Stimulated activated naive CD8-positive, alpha-beta T cell treated with anti-CD3 and anti-CD28 coated beads, Interleukin-15, amount 100 ng/mL, for 72 hours (primary cell): ENCODE measurements around the gene ATM.
"Not testable (repeated sequence)": the region's sequence is repeated elsewhere in the genome, so short reads cannot be mapped to it uniquely, and the experiment has no call there.

Experiments used
- ATAC-seq: fragments of 150-1000 bp; cut with Tn5 transposase; 2 replicates; pipeline ENCODE4 v1.10.0; 2021; ENCODE audit warnings: mild to moderate bottlenecking, moderate library complexity
- DNase-seq, 2 donors: peaks; one replicate each; pipeline ENCODE4 v3.0.0; 2021 to 2022
- H3K27ac Mint-ChIP-seq, 2 donors: one replicate each; pipeline ENCODE4 v1.8.0; 2022; ENCODE audit warnings: mild to moderate bottlenecking in 2 of 2, mixed read lengths in 2 of 2, moderate library complexity in 2 of 2
- H3K27me3 Mint-ChIP-seq: one replicate; pipeline ENCODE4 v1.8.0; 2022; ENCODE audit warnings: mixed read lengths
- H3K4me1 Mint-ChIP-seq: one replicate; pipeline ENCODE4 v1.8.0; 2022; ENCODE audit warnings: mild to moderate bottlenecking, mixed read lengths
- H3K4me3 Mint-ChIP-seq, 2 donors: one replicate each; pipeline ENCODE4 v1.8.0; 2022; ENCODE audit warnings: mild to moderate bottlenecking in 2 of 2, mixed read lengths in 2 of 2, moderate library complexity in 1 of 2
- H3K9me3 Mint-ChIP-seq, 2 donors: one replicate each; pipeline ENCODE4 v1.8.0; 2022; ENCODE audit warnings: mixed read lengths in 2 of 2

ATM gene

GRCh38 chr11:108235192-108235591 lies 12.3 kb downstream of the ATM start:
- H3K9me3 Mint-ChIP-seq = no peaks in the 10 kb centered on the region
- no peak overlapping the region for H3K4me3 Mint-ChIP-seq
- H3K27ac Mint-ChIP-seq = peak overlapping the region in 1 of 2 donors; percentile 93
- no peak for DNase-seq
- ATAC-seq = no peak
- H3K4me1 Mint-ChIP-seq = peaks cover 79% of the 10 kb centered on the region
- H3K27me3 Mint-ChIP-seq = no peaks in the 10 kb centered on the region

- Mint-ChIP-seq H3K27ac (peak overlapping the region; percentile 93 to 98), H3K4me1 (peaks cover 78% of the 10 kb centered on the region), H3K27me3 (no peaks in the 10 kb centered on the region), H3K4me3 (peak overlapping the region; percentile 61 to 82), H3K9me3 (no peaks in the 10 kb centered on the region)
- DNase-seq (no peak), ATAC-seq (no peak)
Measured at GRCh38 chr11:108235633-108236032, 12.8 kb downstream of the ATM start.

- H3K27me3 Mint-ChIP-seq = no peaks in the 10 kb centered on the region
- H3K4me3 Mint-ChIP-seq = peak overlapping the region; percentile 61 to 82
- H3K27ac Mint-ChIP-seq = peak overlapping the region; percentile 93 to 98
- peaks cover 78% of the 10 kb centered on the region for H3K4me1 Mint-ChIP-seq
- ATAC-seq (peak; percentile 59), DNase-seq (no peak)
- H3K9me3 Mint-ChIP-seq = no peaks in the 10 kb centered on the region
Measured at GRCh38 chr11:108237058-108237481, 14.2 kb downstream of the ATM start.

- H3K9me3 Mint-ChIP-seq = no peaks in the 10 kb centered on the region
- DNase-seq (no peak), ATAC-seq (no peak)
- no peaks in the 10 kb centered on the region for H3K27me3 Mint-ChIP-seq
- H3K4me3 Mint-ChIP-seq = peak overlapping the region; percentile 67 to 71
- H3K4me1 Mint-ChIP-seq = peaks cover 76% of the 10 kb centered on the region
- H3K27ac Mint-ChIP-seq = peak overlapping the region in 1 of 2 donors; percentile 6
Measured at GRCh38 chr11:108239076-108239475, 16.2 kb downstream of the ATM start.

GRCh38 chr11:108241330-108242037 lies 18.6 kb downstream of the ATM start:
- Mint-ChIP-seq H3K27ac (peak overlapping the region; percentile 89 to 91), H3K27me3 (no peaks in the 10 kb centered on the region), H3K4me1 (peaks cover 90% of the 10 kb centered on the region), H3K4me3 (peak overlapping the region; percentile 67 to 69), H3K9me3 (no peaks in the 10 kb centered on the region)
- DNase-seq (peak in 1 of 2 donors; percentile 44), ATAC-seq (peak; percentile 69)

GRCh38 chr11:108242422-108242821 lies 19.6 kb downstream of the ATM start:
- peaks cover 85% of the 10 kb centered on the region for H3K4me1 Mint-ChIP-seq
- H3K27me3 Mint-ChIP-seq = no peaks in the 10 kb centered on the region
- no peaks in the 10 kb centered on the region for H3K9me3 Mint-ChIP-seq
- peak overlapping the region; percentile 71 to 72 for H3K27ac Mint-ChIP-seq
- peak overlapping the region in 1 of 2 donors; percentile 67 for H3K4me3 Mint-ChIP-seq
- DNase-seq = no peak
- ATAC-seq = peak; percentile 64

- H3K4me1 Mint-ChIP-seq = peaks cover 74% of the 10 kb centered on the region
- ATAC-seq = no peak
Measured at GRCh38 chr11:108246308-108246707, 23.4 kb downstream of the ATM start.

GRCh38 chr11:108246885-108247284 lies 24.0 kb downstream of the ATM start:
- Mint-ChIP-seq H3K4me3 (no peak overlapping the region), H3K4me1 (peaks cover 72% of the 10 kb centered on the region), H3K27me3 (no peaks in the 10 kb centered on the region), H3K9me3 (no peaks in the 10 kb centered on the region), H3K27ac (peak overlapping the region in 1 of 2 donors; percentile 64)
- no peak for ATAC-seq
- DNase-seq = no peak

More at GRCh38 chr11:108246308-108246707, 23.4 kb downstream of the ATM start:
- Mint-ChIP-seq H3K27me3 (no peaks in the 10 kb centered on the region), H3K9me3 (no peaks in the 10 kb centered on the region), H3K4me3 (no peak overlapping the region), H3K27ac (peak overlapping the region in 1 of 2 donors; percentile 64)
- no peak for DNase-seq

GRCh38 chr11:108253176-108253575 lies 30.3 kb downstream of the ATM start:
- no peak for DNase-seq
- Mint-ChIP-seq H3K9me3 (no peaks in the 10 kb centered on the region), H3K4me1 (peaks cover 52% of the 10 kb centered on the region), H3K4me3 (no peak overlapping the region), H3K27ac (no peak overlapping the region), H3K27me3 (no peaks in the 10 kb centered on the region)
- no peak for ATAC-seq

- no peaks in the 10 kb centered on the region for H3K27me3 Mint-ChIP-seq
- peaks cover 12 to 13% of the 10 kb centered on the region in 2 donors for H3K9me3 Mint-ChIP-seq
- H3K4me1 Mint-ChIP-seq = peaks cover 36% of the 10 kb centered on the region
- peak in 1 of 2 donors; percentile 35 for DNase-seq
- H3K4me3 Mint-ChIP-seq = no peak overlapping the region
- H3K27ac Mint-ChIP-seq = peak overlapping the region in 1 of 2 donors; percentile 70
- peak; percentile 92 for ATAC-seq
Measured at GRCh38 chr11:108269583-108269982, 46.7 kb downstream of the ATM start.

GRCh38 chr11:108276985-108277616 lies 54.2 kb downstream of the ATM start:
- not testable (repeated sequence) for H3K27ac Mint-ChIP-seq, ATAC-seq, DNase-seq, H3K4me3 Mint-ChIP-seq, H3K27me3 Mint-ChIP-seq
- Mint-ChIP-seq H3K9me3 (peaks cover 29 to 33% of the 10 kb centered on the region in 2 donors), H3K4me1 (peaks cover 70% of the 10 kb centered on the region)

- Mint-ChIP-seq H3K9me3 (peaks cover 27 to 30% of the 10 kb centered on the region in 2 donors), H3K4me1 (peaks cover 66% of the 10 kb centered on the region), H3K4me3 (peak overlapping the region; percentile 15 to 48), H3K27ac (peak overlapping the region in 1 of 2 donors; percentile 93), H3K27me3 (no peaks in the 10 kb centered on the region)
- peak; percentile 70 for ATAC-seq
- DNase-seq = peak in 1 of 2 donors; percentile 19
Measured at GRCh38 chr11:108278546-108278945, 55.7 kb downstream of the ATM start.

GRCh38 chr11:108278954-108279353 lies 56.1 kb downstream of the ATM start:
- peak overlapping the region; percentile 67 to 93 for H3K27ac Mint-ChIP-seq
- H3K9me3 Mint-ChIP-seq = peaks cover 23 to 26% of the 10 kb centered on the region in 2 donors
- H3K4me1 Mint-ChIP-seq = peaks cover 62% of the 10 kb centered on the region
- ATAC-seq (no peak), DNase-seq (no peak)
- peak overlapping the region; percentile 48 to 62 for H3K4me3 Mint-ChIP-seq
- H3K27me3 Mint-ChIP-seq = no peaks in the 10 kb centered on the region

- H3K4me3 Mint-ChIP-seq = peak overlapping the region in 1 of 2 donors; percentile 9
- DNase-seq (no peak), ATAC-seq (peak; percentile 63)
- no peak overlapping the region for H3K27ac Mint-ChIP-seq
- peaks cover 16% of the 10 kb centered on the region for H3K4me1 Mint-ChIP-seq
- H3K27me3 Mint-ChIP-seq = no peaks in the 10 kb centered on the region
- no peaks in the 10 kb centered on the region for H3K9me3 Mint-ChIP-seq
Measured at GRCh38 chr11:108286370-108286769, 63.5 kb downstream of the ATM start.

GRCh38 chr11:108286956-108287355 lies 64.1 kb downstream of the ATM start:
- no peak overlapping the region for H3K4me3 Mint-ChIP-seq
- H3K9me3 Mint-ChIP-seq = no peaks in the 10 kb centered on the region
- peaks cover 21% of the 10 kb centered on the region for H3K4me1 Mint-ChIP-seq
- no peak for ATAC-seq
- DNase-seq = no peak
- H3K27ac Mint-ChIP-seq = no peak overlapping the region
- no peaks in the 10 kb centered on the region for H3K27me3 Mint-ChIP-seq

GRCh38 chr11:108289066-108289465 lies 66.2 kb downstream of the ATM start:
- H3K9me3 Mint-ChIP-seq = not testable (repeated sequence)

More at GRCh38 chr11:108289066-108289465, 66.2 kb downstream of the ATM start:
- not testable (repeated sequence) for H3K4me3 Mint-ChIP-seq, H3K27ac Mint-ChIP-seq, H3K27me3 Mint-ChIP-seq, DNase-seq, ATAC-seq
- H3K4me1 Mint-ChIP-seq = peaks cover 22% of the 10 kb centered on the region
